OCI-M2 (cell line): Measurements from ENCODE around the gene NSF.
"Not testable (repeated sequence)": the region's sequence is repeated elsewhere in the genome, so short reads cannot be mapped to it uniquely, and the experiment has no call there.

Experiments
- DNase-seq: peaks from one replicate; lab custom pipeline; 2025; ENCODE audit not compliant: unreplicated experiment; lab: John Stamatoyannopoulos, UW

NSF gene

DNA sequence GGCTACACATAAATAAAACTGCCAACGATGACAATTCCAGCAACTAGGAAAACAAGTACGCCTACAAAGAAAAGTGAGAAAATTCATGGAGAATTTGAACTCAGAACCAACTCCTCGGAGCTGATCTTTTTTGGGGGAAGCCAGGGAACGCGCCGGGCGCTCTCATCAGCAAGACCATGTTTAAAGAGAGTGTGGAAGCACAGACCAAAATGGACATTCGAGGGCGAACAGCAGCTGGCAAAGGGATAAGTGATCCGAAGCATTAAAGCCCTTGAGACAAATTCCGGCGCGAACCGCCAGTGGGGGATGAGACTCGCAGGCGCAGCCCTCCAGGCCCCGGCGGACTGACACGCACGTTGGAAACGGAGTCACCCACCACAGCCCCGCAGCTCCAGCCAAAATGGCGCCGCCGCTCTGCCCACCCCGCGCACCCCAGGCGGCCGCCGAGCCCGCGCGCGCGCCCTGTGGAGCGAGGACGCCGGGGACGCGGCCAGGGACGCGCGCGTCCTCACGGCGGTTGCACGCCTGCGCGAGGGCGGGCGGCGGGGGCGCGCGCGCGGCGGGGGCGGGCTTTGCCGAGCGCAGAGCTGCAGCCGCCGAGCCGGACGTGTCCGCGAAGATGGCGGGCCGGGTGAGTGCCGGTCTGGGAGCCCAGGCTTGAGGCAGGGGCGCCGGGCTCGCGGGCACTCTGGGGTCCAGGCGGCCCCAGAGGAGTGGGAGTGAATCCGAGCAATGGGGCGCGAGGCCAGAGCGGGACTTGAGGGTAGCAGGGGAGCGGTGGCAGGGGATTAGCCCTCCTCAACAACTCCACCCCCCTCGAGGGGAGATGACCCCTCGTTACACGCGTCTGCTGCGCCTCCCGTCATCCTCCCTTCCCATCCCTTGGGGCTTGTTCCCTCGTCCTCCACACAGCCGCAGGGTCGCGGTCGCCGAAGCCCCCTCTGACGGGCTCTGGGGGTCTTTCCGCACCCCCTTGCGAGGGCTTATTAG, at the start of gene NSF:
NSF (plus strand) TSS at position 513 of the 990 bp plus-strand sequence; CDS start at position 620, 107 bp downstream.
- DNase-seq = not testable (repeated sequence)

DNA sequence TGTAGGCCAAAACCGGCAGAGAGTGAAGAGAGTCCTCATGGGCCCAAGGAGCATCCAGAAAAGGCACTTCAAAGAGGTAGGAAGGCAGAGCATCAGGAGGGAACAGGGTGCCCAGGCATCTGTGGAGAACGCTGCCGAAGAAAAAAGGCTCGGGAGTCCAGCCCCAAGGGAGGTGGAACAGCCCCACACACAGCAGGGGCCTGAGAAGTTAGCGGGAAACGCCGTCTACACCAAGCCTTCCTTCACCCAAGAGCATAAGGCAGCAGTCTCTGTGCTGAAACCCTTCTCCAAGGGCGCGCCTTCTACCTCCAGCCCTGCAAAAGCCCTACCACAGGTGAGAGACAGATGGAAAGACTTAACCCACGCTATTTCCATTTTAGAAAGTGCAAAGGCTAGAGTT, 41.9 kb upstream of the NSF start:
- DNase-seq = not testable (repeated sequence)

DNA sequence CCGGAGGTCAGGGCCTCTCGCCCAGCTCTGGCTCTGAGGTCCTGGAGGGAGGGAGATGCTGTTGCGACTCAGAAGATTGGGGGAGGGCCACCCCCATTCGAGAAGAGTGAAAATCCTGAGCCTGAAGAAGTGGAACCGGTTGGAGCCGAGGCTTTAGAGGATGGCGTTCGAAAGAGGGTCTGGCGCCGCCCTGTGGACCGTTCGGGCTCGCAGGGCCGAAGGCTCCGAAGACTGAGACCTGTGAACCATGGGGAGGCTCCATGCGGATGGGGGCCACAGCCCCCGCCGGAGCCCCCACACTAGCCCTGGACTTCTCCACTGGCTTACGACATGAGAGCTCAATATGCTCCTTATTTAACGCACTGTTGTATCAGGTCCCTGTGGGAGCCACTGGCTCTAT, 31.3 kb upstream of the NSF start:
- not testable (repeated sequence) for DNase-seq

DNA sequence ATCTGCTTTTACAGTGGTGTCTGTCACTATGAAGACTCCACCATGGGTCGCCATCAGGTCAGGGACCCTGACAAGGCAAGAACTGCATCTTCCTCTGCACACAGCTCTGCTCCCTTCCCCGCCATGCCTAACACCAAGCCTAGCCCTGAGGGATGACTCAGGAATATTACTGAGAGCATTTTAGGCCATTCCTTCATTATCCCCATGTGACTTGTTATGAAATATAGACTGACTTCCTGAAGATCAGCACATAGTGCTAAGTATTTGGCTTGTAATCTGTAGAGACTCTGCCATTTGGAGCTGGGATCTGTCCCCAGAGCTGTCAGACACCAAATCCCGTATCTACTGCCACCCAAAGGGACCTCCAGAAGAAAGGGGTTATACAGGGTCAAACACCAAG, 30.4 kb upstream of the NSF start:
- DNase-seq = not testable (repeated sequence)

- DNase-seq = not testable (repeated sequence)
Measured at GRCh38 chr17:46566284-46566683, 24.2 kb upstream of the NSF start.

- not testable (repeated sequence) for DNase-seq
Measured at GRCh38 chr17:46566980-46567379, 23.5 kb upstream of the NSF start.

GRCh38 chr17:46571796-46572195, 18.7 kb upstream of the NSF start:
- not testable (repeated sequence) for DNase-seq

DNA sequence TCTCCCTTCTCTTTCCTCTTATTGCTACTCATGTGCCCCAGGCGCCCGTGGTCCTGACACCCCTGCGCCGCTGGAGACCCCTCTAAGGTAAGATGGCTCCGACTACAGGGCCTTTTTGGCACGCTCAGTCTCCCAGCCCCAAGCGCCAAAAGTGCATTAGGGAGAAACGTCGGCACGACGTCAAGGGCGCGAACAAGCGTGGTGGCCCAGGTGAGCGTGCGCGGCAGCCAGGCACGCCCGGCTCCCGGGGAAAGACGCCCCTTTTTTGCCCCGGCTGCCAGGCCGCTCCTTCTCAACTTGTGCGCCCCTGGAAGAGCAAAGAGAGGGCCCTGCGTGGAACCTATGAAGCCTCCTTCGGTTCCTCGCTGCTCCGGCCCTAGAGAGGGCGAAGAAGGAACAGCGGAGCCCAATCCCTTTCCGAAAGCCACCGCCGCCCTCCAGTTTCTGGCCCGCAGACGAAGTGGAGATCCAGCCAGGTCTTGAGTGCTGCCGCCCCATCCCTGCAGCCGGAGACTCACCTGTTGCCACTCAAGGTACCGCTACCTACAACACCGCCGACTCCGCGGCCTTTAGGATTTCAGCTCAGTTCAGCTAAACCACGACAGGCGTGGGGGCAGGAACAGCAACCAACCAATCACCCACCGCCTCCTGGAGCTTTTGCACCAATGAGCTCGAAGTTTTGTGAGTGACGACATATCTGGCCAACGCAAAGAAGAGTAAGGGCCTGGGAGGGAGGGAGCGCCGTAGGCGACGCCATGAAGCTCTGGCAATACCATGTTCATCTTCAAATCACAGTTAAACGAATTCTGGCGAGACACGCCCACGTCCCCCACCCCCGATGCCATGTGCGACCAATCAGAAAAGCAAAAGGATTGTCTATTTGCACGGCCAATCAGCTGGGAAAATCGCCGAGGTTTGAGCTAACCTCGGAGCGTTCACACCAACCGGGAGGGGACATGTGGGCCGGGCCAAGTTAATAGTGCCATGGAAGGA, 11.1 kb upstream of the NSF start, which contains the start of gene ARL17A:
ARL17A (minus strand) TSS at position 609 of the 993 bp plus-strand sequence. CDS start 3,369 bp downstream, outside the sequence.
- not testable (repeated sequence) for DNase-seq

GRCh38 chr17:46580082-46580481, 10.4 kb upstream of the NSF start:
- DNase-seq = not testable (repeated sequence)

GRCh38 chr17:46585444-46585843, 5.0 kb upstream of the NSF start:
- not testable (repeated sequence) for DNase-seq

- DNase-seq = not testable (repeated sequence)
Measured at GRCh38 chr17:46591332-46591731, 863 bp downstream of the NSF start.

DNA sequence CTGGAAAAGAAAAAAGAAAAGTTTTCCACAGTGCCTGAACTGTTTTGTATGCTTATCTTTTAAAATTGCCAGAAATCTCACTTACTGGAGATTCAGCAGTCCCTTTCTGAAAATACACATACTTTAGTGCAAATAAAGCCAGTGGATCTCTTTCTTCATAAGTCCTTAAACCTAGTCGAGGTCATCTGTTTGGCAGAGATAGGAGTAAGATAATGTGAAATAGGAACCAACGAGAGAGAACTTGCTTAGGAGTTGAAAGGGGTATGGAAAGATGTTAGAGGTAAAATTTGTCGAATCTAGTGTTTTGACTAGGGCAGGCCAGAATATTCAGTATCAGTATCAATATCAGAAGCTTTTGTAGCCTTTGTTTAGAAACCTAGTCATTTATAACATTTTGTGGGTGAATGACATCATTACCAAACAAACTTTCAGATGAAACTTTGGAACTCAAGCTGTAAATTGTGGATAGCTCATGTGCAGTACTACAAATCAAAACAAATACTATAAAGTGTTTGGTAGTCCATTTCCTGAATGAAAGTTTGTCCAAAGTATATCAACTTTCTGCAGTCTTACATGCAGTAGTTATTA, 8.0 kb downstream of the NSF start:
- DNase-seq = not testable (repeated sequence)

GRCh38 chr17:46600767-46601166, 10.3 kb downstream of the NSF start:
- not testable (repeated sequence) for DNase-seq

- not testable (repeated sequence) for DNase-seq
Measured at GRCh38 chr17:46603125-46603524, 12.7 kb downstream of the NSF start.

DNA sequence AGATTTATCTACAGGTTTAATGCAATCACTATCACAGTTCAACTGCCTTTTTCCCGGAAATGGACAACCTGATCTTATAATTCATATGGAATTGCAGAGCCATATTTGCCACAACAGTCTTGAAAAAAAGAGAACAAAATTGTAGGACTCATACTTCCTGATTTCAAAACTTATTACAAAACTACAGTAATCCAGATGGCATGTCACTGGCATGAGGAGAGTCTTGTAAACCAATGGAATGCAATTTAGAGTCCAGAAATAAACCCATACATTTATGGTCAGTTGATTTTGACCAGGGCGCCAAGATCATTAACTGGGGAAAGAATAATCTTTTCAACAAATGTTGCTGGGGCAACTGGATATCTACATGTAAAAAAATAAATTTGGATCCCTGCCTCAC, 20.8 kb downstream of the NSF start:
- not testable (repeated sequence) for DNase-seq

DNA sequence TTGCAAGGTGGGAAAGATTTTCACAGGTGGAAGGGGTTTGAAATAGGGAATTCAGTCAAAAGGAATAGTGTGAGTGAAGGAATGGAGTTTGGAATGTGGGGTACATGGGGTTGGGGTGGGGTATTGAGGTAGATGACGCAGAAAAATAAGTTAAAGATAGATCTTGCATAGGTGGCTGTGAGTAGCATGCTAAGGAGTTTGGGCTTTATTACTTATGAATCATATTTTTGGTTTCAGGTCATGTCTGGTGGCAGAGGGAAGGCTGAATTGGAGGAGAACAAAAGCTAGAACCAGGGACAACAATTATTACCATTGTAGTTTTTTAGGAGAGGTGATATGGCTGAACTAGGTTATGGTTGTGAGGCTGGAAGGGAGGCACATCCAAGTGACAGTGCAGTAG, 23.4 kb downstream of the NSF start:
- not testable (repeated sequence) for DNase-seq

- DNase-seq = not testable (repeated sequence)
Measured at GRCh38 chr17:46617121-46617520, 26.7 kb downstream of the NSF start.

- not testable (repeated sequence) for DNase-seq
Measured at GRCh38 chr17:46618975-46619374, 28.5 kb downstream of the NSF start.

- DNase-seq = not testable (repeated sequence)
Measured at GRCh38 chr17:46623790-46624189, 33.3 kb downstream of the NSF start.

DNA sequence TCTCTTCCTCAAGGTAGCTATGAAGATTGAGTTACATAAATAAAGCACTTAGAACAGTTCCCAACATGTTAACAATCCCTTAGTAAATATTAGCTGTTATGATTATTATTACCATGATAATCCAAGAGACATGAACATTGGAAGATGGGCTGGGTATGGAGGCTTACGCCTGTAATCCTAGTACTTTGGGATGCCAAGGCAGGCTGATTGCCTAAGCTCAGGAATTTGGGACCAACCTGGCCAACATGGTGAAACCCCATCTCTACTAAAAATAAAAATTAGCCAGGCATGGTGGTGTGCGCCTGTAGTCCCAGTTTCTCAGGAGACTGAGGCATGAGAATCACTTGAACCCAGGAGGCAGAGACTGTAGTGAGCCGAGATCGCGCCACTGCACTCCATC, 34.3 kb downstream of the NSF start:
- not testable (repeated sequence) for DNase-seq
